IMR-90 (cell line): Measurements from ENCODE around the gene CACUL1. TPM values are rescaled to one million over a fixed set of nuclear protein-coding genes. Genes with fewer than 3 reads are reported as not detected.

ENCODE experiments used
- ATAC-seq: fragments of 200-7000 bp; cut with Tn5 transposase; 2 replicates; pipeline ENCODE4 v1.9.1; 2020; ENCODE audit warnings: low read depth, mild to moderate bottlenecking, moderate library complexity
- BruUV-seq: library from RNA; stranded (reverse); fragments of 400-500 nt; replicated peaks from 2 replicates; lab custom pipeline; 2021; lab: Mats Ljungman, UMichigan
- CTCF ChIA-PET: fragments of 300-600 bp; formaldehyde crosslinking; extraction: SDS; loops from one replicate; lab custom pipeline; 2021; ENCODE audit warnings: antibody characterized with exemption; lab: Yijun Ruan, JAX
- POLR2A ChIA-PET: fragments of 300-600 bp; sonication (Branson Sonifier 250); formaldehyde crosslinking; loops from one replicate; lab custom pipeline; 2022; ENCODE audit warnings: antibody characterized with exemption; ENCODE audit not compliant: unreplicated experiment; lab: Charles Lee
- DNase-seq: peaks from one replicate; pipeline ENCODE4 v3.0.0; 2013
- H2AFZ ChIP-seq: replicated peaks from 2 replicates; pipeline ENCODE3; 2013; ENCODE audit warnings: low read length, mild to moderate bottlenecking; ENCODE audit not compliant: poor library complexity
- H2AK5ac ChIP-seq: 2 replicates; pipeline ENCODE4 v1.6.1; 2013; ENCODE audit warnings: low read depth, low read length, inconsistent platforms
- H2AK9ac ChIP-seq: replicated peaks from 2 replicates; pipeline ENCODE3; 2013; ENCODE audit warnings: mild to moderate bottlenecking, low read depth, low read length, moderate library complexity; ENCODE audit not compliant: poor library complexity
- H2BK120ac ChIP-seq: 2 replicates; pipeline ENCODE4 v1.6.1; 2013; ENCODE audit warnings: low read depth, low read length, inconsistent platforms
- H2BK15ac ChIP-seq: 3 replicates; pipeline ENCODE4 v1.6.1; 2013; ENCODE audit warnings: low read depth, low read length, inconsistent platforms
- H2BK20ac ChIP-seq: 2 replicates; pipeline ENCODE4 v1.6.1; 2013; ENCODE audit warnings: low read depth, mild to moderate bottlenecking, inconsistent platforms, low read length, moderate library complexity
- H2BK5ac ChIP-seq: 2 replicates; pipeline ENCODE4 v1.6.1; 2013; ENCODE audit warnings: mild to moderate bottlenecking, low read depth, low read length, inconsistent platforms; ENCODE audit not compliant: poor library complexity, severe bottlenecking
- H3K14ac ChIP-seq: replicated peaks from 2 replicates; pipeline ENCODE4 v1.6.1; 2013; ENCODE audit warnings: low read depth, low read length, inconsistent platforms
- H3K18ac ChIP-seq: 2 replicates; pipeline ENCODE4 v1.6.1; 2013; ENCODE audit warnings: low read depth, low read length, control low read depth
- H3K23ac ChIP-seq: 2 replicates; pipeline ENCODE4 v1.6.1; 2013; ENCODE audit warnings: low read depth, low read length, inconsistent platforms
- H3K27ac ChIP-seq: 2 replicates; pipeline ENCODE4 v1.5.1; 2013; ENCODE audit warnings: mild to moderate bottlenecking, control low read depth, low read length; ENCODE audit not compliant: insufficient read depth
- H3K27me3 ChIP-seq: 2 replicates; pipeline ENCODE4 v1.6.1; 2013; ENCODE audit warnings: low read length; ENCODE audit not compliant: control insufficient read depth, insufficient read depth
- H3K36me3 ChIP-seq: 2 replicates; pipeline ENCODE4 v1.6.1; 2013; ENCODE audit warnings: low read length, mixed read lengths; ENCODE audit not compliant: control insufficient read depth, insufficient read depth
- H3K4ac ChIP-seq: 2 replicates; pipeline ENCODE4 v1.6.1; 2013; ENCODE audit warnings: low read depth, low read length, inconsistent platforms
- H3K4me1 ChIP-seq: 2 replicates; pipeline ENCODE4 v1.6.1; 2013; ENCODE audit warnings: low read length, mixed read lengths; ENCODE audit not compliant: control insufficient read depth, insufficient read depth
- H3K4me2 ChIP-seq: 2 replicates; pipeline ENCODE4 v1.6.1; 2013; ENCODE audit warnings: low read depth, mild to moderate bottlenecking, control low read depth, low read length, moderate library complexity
- H3K4me3 ChIP-seq: 2 replicates; pipeline ENCODE4 v1.5.1; 2013; ENCODE audit warnings: low read depth, mild to moderate bottlenecking, control low read depth, low read length, moderate library complexity; ENCODE audit not compliant: insufficient read depth
- H3K56ac ChIP-seq: 2 replicates; pipeline ENCODE4 v1.6.1; 2013; ENCODE audit warnings: low read length, inconsistent platforms; ENCODE audit not compliant: insufficient read depth; ENCODE audit errors: extremely low read depth
- H3K79me1 ChIP-seq, 2 experiments: 2 replicates each; pipeline ENCODE4 v1.6.1; 2013; ENCODE audit warnings: low read length in 2 of 2, inconsistent platforms in 1 of 2, low read depth in 1 of 2
- H3K9ac ChIP-seq: 2 replicates; pipeline ENCODE4 v1.6.1; 2013; ENCODE audit warnings: low read depth, low read length, control low read depth
- H3K9me1 ChIP-seq: 2 replicates; pipeline ENCODE4 v1.6.1; 2013; ENCODE audit warnings: low read length, inconsistent platforms; ENCODE audit not compliant: insufficient read depth
- H3K9me3 ChIP-seq: 2 replicates; pipeline ENCODE4 v1.6.1; 2013; ENCODE audit warnings: low read length; ENCODE audit not compliant: control insufficient read depth, insufficient read depth
- H4K20me1 ChIP-seq: 2 replicates; pipeline ENCODE4 v1.6.1; 2013; ENCODE audit warnings: low read length, inconsistent platforms; ENCODE audit not compliant: insufficient read depth
- H4K5ac ChIP-seq: 2 replicates; pipeline ENCODE4 v1.6.1; 2013; ENCODE audit warnings: mild to moderate bottlenecking, low read depth, low read length, control low read depth
- H4K8ac ChIP-seq, 2 experiments: 2 replicates each; pipeline ENCODE4 v1.6.1; 2013; ENCODE audit warnings: low read depth in 2 of 2, low read length in 2 of 2, control low read depth in 1 of 2, inconsistent platforms in 1 of 2
- H4K91ac ChIP-seq: 2 replicates; pipeline ENCODE4 v1.6.1; 2013; ENCODE audit warnings: low read depth, low read length, inconsistent platforms; ENCODE audit not compliant: insufficient read depth
- BHLHE40 ChIP-seq: fragments of 150-350 bp; IDR thresholded peaks from 2 replicates; pipeline ENCODE4 v1.6.1; 2016; ENCODE audit warnings: mild to moderate bottlenecking, low read depth, low read length
- CEBPB ChIP-seq: IDR thresholded peaks from 2 replicates; pipeline ENCODE4 v1.6.1; 2012; ENCODE audit warnings: low read depth, low read length, improper control_type of control experiment
- CHD1 ChIP-seq: IDR thresholded peaks from 2 replicates; pipeline ENCODE4 v1.6.1; 2012; ENCODE audit warnings: low read depth, low read length, improper control_type of control experiment
- ELK1 ChIP-seq: fragments of 150-350 bp; IDR thresholded peaks from 2 replicates; pipeline ENCODE4 v1.6.1; 2016; ENCODE audit warnings: low read depth, mild to moderate bottlenecking, low read length, moderate library complexity, borderline replicate concordance
- FOS ChIP-seq: fragments of 150-350 bp; IDR thresholded peaks from 2 replicates; pipeline ENCODE4 v1.6.1; 2016; ENCODE audit warnings: low read depth, low read length
- MAFK ChIP-seq: IDR thresholded peaks from 2 replicates; pipeline ENCODE4 v1.6.1; 2012; ENCODE audit warnings: low read depth, low read length, improper control_type of control experiment
- MXI1 ChIP-seq: IDR thresholded peaks from 2 replicates; pipeline ENCODE4 v1.6.1; 2012; ENCODE audit warnings: low read depth, mild to moderate bottlenecking, low read length, moderate library complexity, borderline replicate concordance
- POLR2A ChIP-seq: IDR thresholded peaks from 2 replicates; pipeline ENCODE4 v1.6.1; 2012; ENCODE audit warnings: mild to moderate bottlenecking, low read depth, low read length
- RAD21 ChIP-seq: IDR thresholded peaks from 2 replicates; pipeline ENCODE4 v1.6.1; 2012; ENCODE audit warnings: low read length, improper control_type of control experiment
- WGBS, 2 experiments: methylation state at CpG; one replicate each; pipeline versions ENCODE4 v1.1.5 to v1.1.7; 2013; ENCODE audit warnings: missing lambda C conversion rate in 2 of 2; ENCODE audit not compliant: insufficient read length in 1 of 2; ENCODE audit errors: extremely low coverage in 2 of 2; 5-methylcytosine and 5-hydroxymethylcytosine counted together
- dilution Hi-C: fragments of 300-500 bp; cut with HindIII; formaldehyde crosslinking; loops from one replicate; pipeline ENCODE4 v1.14.3; 2018; ENCODE audit warnings: low sequenced_read_pairs; ENCODE audit not compliant: unreplicated experiment
- in situ Hi-C: fragments of 300-500 bp; cut with MboI; formaldehyde crosslinking; loops from 3 replicates; pipeline ENCODE4 v1.14.3; 2019; ENCODE audit warnings: low sequenced_read_pairs, inconsistent platforms, mixed read lengths
- intact Hi-C: fragments of 100-400 bp; cut with micrococcal nuclease; formaldehyde crosslinking; loops from 2 replicates; pipeline ENCODE4 v1.10.0; 2022
- polyA plus RNA-seq, 3 experiments: library from polyadenylated mRNA; depleted of rRNA; stranded (reverse); fragments of >200 nt; gene quantifications; 2 replicates each; pipeline ENCODE4 v1.2.3, GENCODE V29; 2012; ENCODE audit warnings: low replicate concordance in 1 of 3
- total RNA-seq: library from RNA; depleted of rRNA; stranded (reverse); fragments of >200 nt; gene quantifications from 2 replicates; pipeline ENCODE4 v1.2.3, GENCODE V29; 2012

CACUL1 gene
- total and polyA plus RNA-seq, 2 of the 4 experiments (the other 2 are of a cell fraction) = 5.3 to 23.5 TPM

GRCh38 chr10:118689070-118689858, 65.5 kb downstream of the CACUL1 start:
- intact Hi-C loops = no loop called here

More at GRCh38 chr10:118689070-118689858, 65.5 kb downstream of the CACUL1 start:
- ChIA-PET CTCF (no interaction called here), POLR2A (no interaction called here)
- H2BK20ac ChIP-seq = no peak overlapping the region
- H4K8ac ChIP-seq = no peak overlapping the region
- dilution Hi-C loops = no loop called here
- H3K23ac ChIP-seq = no peak overlapping the region
- WGBS, 2 experiments = no CpG with 5 or more reads among the region's 4 CpGs
- peaks cover 3% of the 10 kb centered on the region; the same call in 1 of the 2 replicates for H3K9me1 ChIP-seq
- no peak overlapping the region for H3K14ac ChIP-seq
- H3K9me3 ChIP-seq = no peaks in the 10 kb centered on the region
- no peak overlapping the region for H3K56ac ChIP-seq
- H2AK5ac ChIP-seq = no peak overlapping the region
- H3K4ac ChIP-seq = no peak overlapping the region
- H2BK15ac ChIP-seq = no peak overlapping the region
- H4K5ac ChIP-seq = no peak overlapping the region
- H3K4me3 ChIP-seq = no peak overlapping the region
- H3K4me2 ChIP-seq = no peak overlapping the region
- H4K91ac ChIP-seq = no peak overlapping the region
- in situ Hi-C loops = no loop called here
- no peak overlapping the region for H2AK9ac ChIP-seq
- H3K27me3 ChIP-seq = no peaks in the 10 kb centered on the region
- peaks cover 18% of the 10 kb centered on the region for H3K36me3 ChIP-seq
- DNase-seq (no peak), ATAC-seq (no peak)
- no peak overlapping the region for H3K18ac ChIP-seq
- no TSS peak for BruUV-seq
- H4K20me1 ChIP-seq = no peaks in the 10 kb centered on the region
- no peak overlapping the region for H3K27ac ChIP-seq
- H3K9ac ChIP-seq = no peak overlapping the region
- H3K4me1 ChIP-seq = peaks cover 3% of the 10 kb centered on the region; the same call in 1 of the 2 replicates
- H2AFZ ChIP-seq = no peak overlapping the region
- H2BK5ac ChIP-seq = no peak overlapping the region
- no peak overlapping the region for H2BK120ac ChIP-seq
- no peak for TF ChIP-seq MAFK
- no peak for TF ChIP-seq MXI1
- no peak for TF ChIP-seq FOS
- TF ChIP-seq POLR2A = no peak
- TF ChIP-seq ELK1 = no peak
- TF ChIP-seq BHLHE40 = no peak
- TF ChIP-seq RAD21 = no peak
- no peak for TF ChIP-seq CEBPB
- no peak for TF ChIP-seq CHD1
- peaks cover 7 to 9% of the 10 kb centered on the region in 2 experiments; a peak in 2 of 4 replicates for H3K79me1 ChIP-seq
